NCI-H2227 (cell line): ENCODE results near the gene OR51B5.
"Not testable (repeated sequence)": the region's sequence is repeated elsewhere in the genome, so short reads cannot be mapped to it uniquely, and the experiment has no call there.

ENCODE experiments used
- DNase-seq: peaks from one replicate; lab custom pipeline; 2025; ENCODE audit not compliant: unreplicated experiment; lab: John Stamatoyannopoulos, UW

Gene OR51B5

DNA sequence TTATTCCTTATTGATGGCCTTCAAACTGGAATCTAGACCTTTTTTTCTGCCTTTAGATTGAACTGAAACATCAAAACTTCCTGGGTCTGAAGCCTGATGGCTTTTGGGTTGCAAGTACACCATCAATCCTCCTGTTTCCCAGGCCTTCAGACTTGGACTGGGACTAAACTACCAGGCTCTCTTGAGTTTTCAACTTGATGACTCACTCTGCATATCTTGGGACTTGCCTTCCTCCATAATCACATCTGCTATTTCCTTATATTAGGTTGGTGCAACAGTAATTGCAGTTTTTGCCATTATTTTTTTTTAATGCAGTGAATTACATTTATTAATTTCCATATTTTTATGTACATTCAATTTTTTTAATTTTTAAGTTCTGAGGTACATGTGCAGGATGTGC, 7.0 kb downstream of the OR51B5 start:
- DNase-seq = no peak

DNA sequence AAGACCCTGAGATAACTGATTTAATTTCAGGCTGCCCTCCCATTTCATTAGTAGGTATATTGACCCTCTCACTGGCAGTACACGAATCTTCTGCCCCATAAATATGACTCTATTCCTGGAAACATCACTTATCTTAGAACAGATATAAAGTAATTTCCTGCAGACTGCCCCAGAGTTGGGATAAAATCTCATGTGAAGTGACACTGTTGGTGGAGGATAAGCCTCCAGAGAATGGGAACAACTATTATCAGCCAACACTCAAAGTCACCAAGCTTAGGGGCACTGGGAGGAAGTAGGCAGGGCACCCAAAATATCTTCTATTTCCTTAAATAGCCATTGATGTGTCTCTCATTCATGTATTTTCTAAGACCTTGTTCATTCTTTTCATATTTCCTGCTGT, 8.2 kb downstream of the OR51B5 start:
- DNase-seq = no peak

DNA sequence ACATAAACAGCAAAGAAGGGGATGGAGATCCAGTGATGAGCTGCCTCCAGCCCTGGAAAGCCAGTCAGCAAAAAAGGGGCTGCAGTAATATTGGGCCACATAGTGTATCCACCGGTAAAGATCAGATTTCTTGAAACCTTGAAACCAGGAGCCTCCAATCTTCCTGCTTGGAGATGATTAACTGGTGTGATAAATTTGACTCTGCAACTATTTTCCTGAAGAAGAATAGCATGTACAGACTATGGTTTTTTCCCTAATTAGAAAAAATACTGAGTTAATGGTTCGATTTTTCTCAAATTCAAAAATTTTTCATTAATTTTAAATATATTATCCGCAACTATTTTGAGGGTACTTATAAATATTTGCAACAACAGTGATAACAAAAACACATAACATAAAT, 19.1 kb downstream of the OR51B5 start, which contains the start of gene OR51B2:
Gene OR51B2 (minus strand): TSS at position 101 of the 400 bp plus-strand sequence. CDS start 0 bp downstream, at position 101.
- no peak for DNase-seq

DNA sequence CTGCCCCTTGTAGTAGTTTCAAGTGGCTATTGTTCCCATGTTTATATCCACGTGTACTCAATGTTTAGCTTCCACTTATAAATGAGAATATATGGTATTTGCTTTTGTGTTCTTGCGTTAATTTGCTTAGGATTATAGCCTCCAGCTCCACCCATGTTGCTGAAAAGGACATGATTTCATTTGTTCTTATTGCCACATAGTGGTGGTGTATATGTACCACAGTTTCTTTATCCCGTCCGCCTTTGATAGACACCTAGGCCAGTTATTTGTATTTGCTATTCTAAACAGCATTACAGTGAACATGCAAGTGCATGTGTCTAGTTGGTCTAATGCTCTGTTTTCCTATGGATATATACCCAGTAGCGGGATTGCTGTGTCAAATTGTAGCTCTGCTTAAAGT, 26.0 kb downstream of the OR51B5 start:
- DNase-seq = no peak

DNA sequence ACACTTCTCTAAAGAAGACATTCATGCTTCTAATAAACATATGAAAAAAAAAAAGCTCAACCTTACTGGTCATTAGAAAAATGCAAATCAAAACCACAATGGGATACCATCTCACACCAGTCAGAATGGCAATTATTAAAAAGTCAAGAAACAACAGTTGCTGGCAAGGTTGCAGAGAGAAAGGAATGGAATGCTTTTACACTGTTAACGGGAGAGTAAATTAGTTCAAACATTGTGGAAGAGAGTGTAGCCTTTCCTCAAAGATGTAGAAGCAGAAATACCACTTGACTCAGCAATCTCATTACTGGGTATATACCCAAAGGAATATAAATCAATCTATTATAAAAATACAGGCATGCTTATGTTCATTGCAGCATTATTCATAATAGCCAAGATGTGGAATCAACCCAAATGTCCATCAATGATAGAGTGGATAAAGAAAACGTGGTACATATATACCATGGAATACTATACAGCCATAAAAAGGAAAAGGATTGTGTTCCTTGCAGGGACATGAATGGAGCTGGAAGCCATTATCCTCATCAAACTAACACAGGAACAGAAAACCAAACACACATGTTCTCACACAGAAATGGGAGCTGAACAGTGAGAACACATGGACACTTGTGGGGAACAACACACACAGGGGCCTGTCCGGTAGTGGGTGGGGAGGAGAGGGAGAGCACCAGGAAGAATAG, 29.8 kb downstream of the OR51B5 start:
- not testable (repeated sequence) for DNase-seq

DNA sequence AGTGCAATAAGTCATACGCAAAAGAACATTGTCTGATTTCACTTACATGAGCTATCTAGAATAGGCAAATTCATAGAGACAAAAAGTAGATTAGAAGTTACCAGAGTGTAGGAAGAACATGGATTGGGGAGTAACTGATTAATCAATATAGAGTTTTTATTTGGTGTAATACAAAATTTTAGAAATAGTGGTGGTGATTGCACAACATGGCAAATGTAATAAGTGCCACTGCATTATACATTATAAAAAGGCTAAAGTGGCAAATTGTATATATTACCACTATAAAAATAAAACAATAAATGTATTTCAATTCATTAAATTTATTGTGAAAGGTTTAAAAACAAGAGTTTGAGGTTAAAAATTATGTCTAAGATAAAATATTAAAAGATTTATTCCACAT, 32.9 kb downstream of the OR51B5 start:
- DNase-seq = no peak

DNA sequence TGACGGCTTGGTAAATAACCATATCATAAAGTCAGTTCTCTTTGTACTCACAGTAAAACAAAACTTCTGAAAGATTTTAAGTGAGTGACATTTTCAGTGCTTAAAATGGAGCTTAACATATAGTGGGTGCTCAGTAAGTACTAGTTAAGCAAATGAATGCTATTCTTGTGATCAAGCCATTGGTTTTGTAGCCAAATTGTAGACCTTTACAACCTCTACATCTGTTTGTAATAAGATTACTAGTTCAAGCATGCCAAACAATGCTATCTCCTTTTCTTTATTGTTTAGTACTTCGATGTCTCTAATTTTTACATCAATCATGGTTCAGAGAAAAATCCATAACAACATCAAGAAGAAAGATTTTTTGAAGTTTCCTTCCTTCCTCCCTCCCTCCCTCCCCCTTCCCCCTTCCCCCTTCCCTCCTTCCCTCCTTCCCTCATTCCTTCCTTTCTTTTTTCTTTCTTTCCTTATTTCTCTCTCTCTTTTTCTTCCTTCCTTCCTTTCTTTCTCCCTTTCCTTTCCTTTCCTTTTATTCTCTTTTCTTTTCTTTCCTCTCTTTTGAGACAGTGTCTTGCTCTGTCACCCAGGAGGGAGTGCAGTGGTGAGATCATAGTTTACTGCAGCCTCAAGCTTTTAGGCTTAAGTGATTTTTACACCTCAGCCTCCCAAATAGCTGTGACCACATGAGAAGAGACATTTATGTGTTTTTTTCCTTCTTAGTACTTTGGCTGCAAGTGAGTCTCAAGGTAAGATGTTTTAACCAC, 35.9 kb downstream of the OR51B5 start:
- no peak for DNase-seq

DNA sequence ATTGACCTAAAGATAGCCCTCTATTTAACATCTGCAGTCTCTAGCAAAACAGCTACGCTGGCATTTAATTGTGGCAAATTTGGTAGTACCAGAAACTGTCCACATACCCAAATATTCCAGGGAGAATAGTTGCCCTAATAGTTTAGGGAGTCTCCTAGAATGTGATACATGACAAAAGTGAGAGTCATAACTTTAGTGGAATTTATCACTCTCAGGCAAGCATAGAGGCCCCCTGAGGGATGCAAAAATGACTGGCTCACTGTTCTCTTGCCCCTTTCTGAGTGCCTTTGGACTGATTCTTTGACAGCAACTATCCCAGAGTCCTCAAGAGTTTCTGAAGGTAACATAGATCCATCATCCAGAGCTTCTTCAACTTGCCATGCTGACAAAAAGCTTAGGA, 39.3 kb downstream of the OR51B5 start:
- no peak for DNase-seq

DNA sequence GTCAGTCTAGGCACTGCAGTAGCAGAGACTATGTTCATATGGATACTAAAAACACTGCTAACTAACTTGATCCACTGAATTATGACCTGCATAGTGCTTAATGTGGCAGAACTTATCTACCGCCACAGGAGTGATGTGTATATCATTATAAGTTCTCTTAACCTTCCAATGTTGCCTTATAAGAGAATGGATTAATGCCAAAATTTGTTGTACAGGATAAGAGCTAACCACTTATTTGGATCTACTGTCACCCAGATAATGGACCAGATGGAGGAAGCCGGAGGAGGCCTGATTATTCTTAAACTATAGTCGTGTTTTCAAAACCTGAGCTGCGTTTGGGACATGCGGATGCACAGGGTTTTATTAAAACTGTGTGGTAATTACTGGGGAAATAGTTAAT, 39.7 kb downstream of the OR51B5 start:
- DNase-seq = no peak

DNA sequence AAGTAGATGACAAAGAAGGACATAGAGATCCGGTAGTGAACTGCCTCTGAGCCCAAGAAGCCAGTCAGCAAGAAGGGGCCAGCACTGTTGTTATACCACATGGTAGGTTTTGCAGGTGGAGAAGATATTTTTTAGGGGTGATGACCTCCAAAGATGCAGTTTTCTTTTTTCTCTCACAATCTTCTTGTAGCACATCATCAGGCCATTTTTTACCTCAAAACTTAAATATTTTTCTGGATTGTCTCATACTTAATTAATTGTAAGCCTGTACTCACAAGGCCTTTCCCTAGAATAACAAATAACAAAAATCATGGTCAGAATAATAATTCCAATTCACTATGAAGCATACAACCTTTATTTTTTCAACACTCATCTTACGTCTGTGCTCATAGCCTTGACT, 41.5 kb downstream of the OR51B5 start, which contains the start of gene OR51B4:
Gene OR51B4 (minus strand): TSS at position 101 of the 400 bp plus-strand sequence. CDS start 0 bp downstream, at position 101.
- no peak for DNase-seq

DNA sequence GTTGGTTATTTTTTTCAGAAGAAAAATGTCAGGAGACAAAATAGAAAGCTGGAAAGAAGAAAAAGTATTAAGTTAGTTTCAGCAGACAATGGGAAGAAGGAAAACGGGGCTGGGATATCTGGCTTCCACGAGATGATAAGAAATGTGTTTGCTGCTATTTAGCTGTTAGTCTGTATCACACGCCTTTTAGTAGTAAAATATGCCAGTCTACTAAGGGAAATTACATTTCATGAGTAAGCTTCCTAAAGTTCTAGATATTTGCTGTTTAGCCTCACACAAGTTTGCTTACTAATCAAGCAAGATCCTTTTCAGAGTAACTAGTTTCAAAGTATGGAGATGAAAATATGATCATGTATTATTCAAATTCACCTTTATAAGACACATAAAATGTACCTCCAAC, 43.1 kb downstream of the OR51B5 start:
- DNase-seq = no peak

DNA sequence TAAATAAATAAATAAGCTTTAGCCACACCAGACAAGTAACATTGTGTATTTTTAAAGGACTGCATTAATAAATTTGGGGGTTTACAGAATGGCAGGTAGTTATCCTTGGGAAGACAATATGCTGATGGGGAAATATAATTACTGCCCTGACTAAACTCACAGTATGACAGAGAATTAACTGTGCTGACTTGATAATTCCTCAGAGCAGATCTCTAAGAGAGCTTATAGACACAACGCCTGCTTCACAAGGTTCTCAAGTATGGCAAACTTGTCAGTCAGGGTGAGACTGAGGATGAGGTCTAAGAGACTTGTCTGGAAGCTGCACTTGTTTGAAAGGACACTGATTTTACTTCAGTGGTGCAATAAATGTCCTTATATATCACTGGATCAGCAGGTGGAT, 44.9 kb downstream of the OR51B5 start:
- DNase-seq = no peak

DNA sequence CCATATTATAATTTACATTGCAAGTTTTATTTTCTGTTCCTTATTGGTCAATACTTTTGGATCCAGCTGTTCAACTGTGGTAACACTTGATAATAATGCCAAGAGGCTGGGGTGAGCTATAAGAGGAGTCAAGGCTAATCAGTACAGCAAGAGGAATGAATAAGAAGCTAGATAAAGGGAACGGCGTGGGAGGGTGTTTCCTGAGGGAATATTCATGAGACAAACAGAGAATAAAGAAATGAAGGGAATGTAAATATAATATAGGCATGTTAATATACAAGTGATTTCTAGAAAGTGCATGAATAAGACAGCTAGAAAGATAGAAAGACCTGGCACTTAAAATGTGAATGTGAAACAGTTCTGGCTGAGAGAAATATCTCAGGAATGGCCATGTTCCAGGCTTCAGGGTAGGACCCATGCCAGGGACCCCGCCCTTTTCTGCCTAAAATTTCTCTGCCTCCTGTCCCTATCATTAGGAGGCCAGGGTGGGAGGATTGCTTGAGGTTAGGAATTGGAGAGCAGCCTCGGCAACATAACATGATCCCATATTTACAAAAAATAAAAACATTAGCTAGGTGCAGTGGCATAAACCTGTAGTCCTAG, 45.5 kb downstream of the OR51B5 start:
- DNase-seq = no peak

DNA sequence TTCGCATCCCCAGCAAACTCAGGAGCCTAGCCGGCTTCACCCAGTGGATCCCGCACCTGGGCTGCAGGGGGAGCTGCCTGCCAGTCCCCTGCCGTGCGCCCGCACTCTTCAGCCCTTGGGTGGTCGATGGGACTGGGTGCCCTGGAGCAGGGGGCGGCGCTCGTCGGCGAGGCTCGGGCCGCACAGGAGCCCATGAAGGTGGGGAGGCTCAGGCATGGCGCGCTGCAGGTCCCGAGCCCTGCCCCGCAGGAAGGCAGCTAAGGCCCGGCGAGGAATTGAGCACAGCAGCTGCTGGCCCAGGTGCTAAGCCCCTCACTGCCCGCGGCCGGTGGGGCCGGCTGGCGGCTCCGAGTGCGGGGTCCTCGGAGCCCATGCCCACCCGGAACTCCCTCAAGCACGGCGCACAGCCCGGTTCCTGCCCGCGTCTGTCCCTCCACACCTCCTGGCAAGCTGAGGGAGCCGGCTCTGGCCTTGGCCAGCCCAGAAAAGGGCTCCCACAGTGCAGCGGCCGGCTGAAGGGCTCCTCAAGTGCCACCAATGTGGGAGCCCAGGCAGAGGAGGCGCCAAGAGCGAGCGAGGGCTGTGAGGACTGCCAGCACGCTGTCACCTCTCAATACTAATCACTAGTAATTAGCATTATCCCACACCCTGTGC, 48.9 kb downstream of the OR51B5 start:
- not testable (repeated sequence) for DNase-seq

DNA sequence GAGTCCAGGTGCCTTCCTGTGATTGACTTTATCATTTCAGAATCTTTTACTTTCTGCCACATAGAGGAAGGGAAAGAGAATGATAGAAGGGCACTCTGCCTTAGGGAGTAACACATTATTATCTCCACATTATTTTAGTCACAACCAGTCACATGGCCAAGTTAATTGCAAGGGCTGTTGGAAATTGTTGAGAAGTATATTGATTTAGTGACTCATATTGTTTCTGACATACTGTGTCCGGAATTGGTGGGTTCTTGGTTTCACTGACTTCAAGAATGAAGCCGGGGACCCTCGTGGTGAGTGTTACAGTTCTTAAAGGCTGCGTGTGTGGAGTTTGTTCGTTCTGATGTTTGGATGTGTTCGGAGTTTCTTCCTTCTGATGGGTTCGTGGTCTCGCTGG, 50.3 kb downstream of the OR51B5 start:
- no peak for DNase-seq
